SK-N-SH (cell line): ENCODE data around the gene RCAN2. TPM values are rescaled to one million over a fixed set of nuclear protein-coding genes. Genes with fewer than 3 reads are reported as not detected.

Experiments
- CTCF ChIA-PET: fragments of 300-600, 350-600 bp; formaldehyde crosslinking; extraction: SDS; loops from one replicate; lab custom pipeline; 2021; lab: Yijun Ruan, JAX
- POLR2A ChIA-PET: fragments of 350-600 bp; sonication (Branson Sonifier 250); formaldehyde crosslinking; extraction: SDS; loops from one replicate; lab custom pipeline; 2020; ENCODE audit warnings: antibody characterized with exemption, inconsistent platforms; lab: Yijun Ruan, JAX
- DNase-seq: peaks from one replicate; pipeline ENCODE4 v3.0.0; 2012
- H2AFZ ChIP-seq: fragments of 200-600 bp; sonication (generic); 2 replicates; pipeline ENCODE4 v1.8.1; 2016; ENCODE audit warnings: antibody characterized with exemption, mild to moderate bottlenecking, low read depth
- H3F3A ChIP-seq: fragments of 200-600 bp; sonication (generic); replicated peaks from 2 replicates; pipeline ENCODE3; 2016; ENCODE audit warnings: antibody characterized with exemption, mild to moderate bottlenecking; ENCODE audit not compliant: insufficient read depth
- H3K27ac ChIP-seq, 2 experiments: fragments of 200-500 bp in 1 of 2; fragments of 200-600 bp in 1 of 2; sonication (Bioruptor generic) in 1 of 2; sonication (generic), shearing (Covaris generic) in 1 of 2; 2 replicates each; pipeline versions ENCODE4 v1.5.1 to v1.6.1; 2014 to 2016; ENCODE audit warnings: low read depth in 2 of 2, inconsistent platforms in 1 of 2, low read length in 1 of 2, mild to moderate bottlenecking in 1 of 2, mixed read lengths in 1 of 2
- H3K27me3 ChIP-seq: fragments of 200-600 bp; sonication (generic), shearing (Covaris generic); 2 replicates; pipeline ENCODE4 v1.6.1; 2016; ENCODE audit warnings: mixed run types; ENCODE audit not compliant: insufficient read depth
- H3K36me3 ChIP-seq, 2 experiments: fragments of 200-500 bp in 1 of 2; fragments of 200-600 bp in 1 of 2; sonication (Bioruptor generic) in 1 of 2; sonication (generic) in 1 of 2; replicated peaks in 1 of 2; 2 replicates each; pipeline versions ENCODE3 to v1.5.1; 2014 to 2016; ENCODE audit warnings: low read length in 1 of 2, mild to moderate bottlenecking in 1 of 2; ENCODE audit not compliant: insufficient read depth in 2 of 2, control insufficient read depth in 1 of 2
- H3K4me1 ChIP-seq, 2 experiments: fragments of 200-500 bp in 1 of 2; fragments of 200-600 bp in 1 of 2; sonication (Bioruptor generic) in 1 of 2; sonication (generic), shearing (Covaris generic) in 1 of 2; 2 replicates each; pipeline versions ENCODE4 v1.5.1 to v1.6.1; 2014 to 2016; ENCODE audit warnings: low read depth in 1 of 2, low read length in 1 of 2, mixed run types in 1 of 2; ENCODE audit not compliant: insufficient read depth in 2 of 2, control insufficient read depth in 1 of 2
- H3K4me2 ChIP-seq: fragments of 200-600 bp; sonication (generic), shearing (Covaris generic); 2 replicates; pipeline ENCODE4 v1.6.1; 2017; ENCODE audit warnings: mixed run types
- H3K4me3 ChIP-seq, 2 experiments: fragments of 200-500 bp in 1 of 2; fragments of 200-600 bp in 1 of 2; sonication (Bioruptor generic) in 1 of 2; sonication (generic), shearing (Covaris generic) in 1 of 2; 2 replicates each; pipeline versions ENCODE4 v1.5.1 to v1.8.1; 2014 to 2016; ENCODE audit warnings: low read depth in 2 of 2, inconsistent platforms in 1 of 2, low read length in 1 of 2, mild to moderate bottlenecking in 1 of 2, mixed read lengths in 1 of 2, moderate library complexity in 1 of 2
- H3K79me2 ChIP-seq: fragments of 200-600 bp; sonication (generic); 2 replicates; pipeline ENCODE4 v1.8.1; 2017; ENCODE audit warnings: mild to moderate bottlenecking; ENCODE audit not compliant: insufficient read depth
- H3K9ac ChIP-seq: fragments of 200-600 bp; sonication (generic); 2 replicates; pipeline ENCODE4 v1.6.1; 2017; ENCODE audit warnings: mixed run types
- H3K9me2 ChIP-seq: fragments of 200-600 bp; sonication (generic); 2 replicates; pipeline ENCODE4 v1.6.1; 2017; ENCODE audit warnings: mixed run types
- H3K9me3 ChIP-seq: fragments of 200-600 bp; sonication (generic); 2 replicates; pipeline ENCODE4 v1.6.1; 2017; ENCODE audit warnings: mixed run types, mild to moderate bottlenecking, moderate library complexity
- H4K20me1 ChIP-seq: fragments of 200-600 bp; sonication (generic); 2 replicates; pipeline ENCODE4 v1.6.1; 2017; ENCODE audit warnings: mild to moderate bottlenecking, mixed run types; ENCODE audit not compliant: insufficient read depth
- CHD2 ChIP-seq: fragments of 150-350 bp; IDR thresholded peaks from 2 replicates; pipeline ENCODE4 v1.6.1; 2018; ENCODE audit warnings: low read length; ENCODE audit not compliant: partially characterized antibody
- CTCF ChIP-seq: fragments of 200-600 bp; sonication (generic); IDR thresholded peaks from 2 replicates; pipeline ENCODE4 v1.6.1; 2017; ENCODE audit warnings: antibody characterized with exemption, mild to moderate bottlenecking, moderate library complexity
- GABPA ChIP-seq: IDR thresholded peaks from 2 replicates; pipeline ENCODE4 v1.4.0; 2012; ENCODE audit warnings: low read depth, mild to moderate bottlenecking
- GATA2 ChIP-seq: sonication (generic); formaldehyde crosslinking; IDR thresholded peaks from 2 replicates; pipeline ENCODE4 v1.5.0; 2020; ENCODE audit warnings: mild to moderate bottlenecking, missing genetic modification reagents
- JUND ChIP-seq: IDR thresholded peaks from 2 replicates; pipeline ENCODE4 v1.4.0; 2012
- RAD21 ChIP-seq: IDR thresholded peaks from 2 replicates; pipeline ENCODE4 v1.6.1; 2012; ENCODE audit warnings: mild to moderate bottlenecking, low read length
- RCOR1 ChIP-seq: fragments of 150-350 bp; IDR thresholded peaks from 2 replicates; pipeline ENCODE4 v1.6.1; 2017; ENCODE audit warnings: antibody characterized with exemption, low read length
- REST ChIP-seq: IDR thresholded peaks from 2 replicates; pipeline ENCODE4 v1.6.1; 2012; ENCODE audit warnings: mild to moderate bottlenecking, low read depth, low read length, moderate library complexity
- RFX5 ChIP-seq: IDR thresholded peaks from 2 replicates; pipeline ENCODE4 v1.6.1; 2012; ENCODE audit warnings: mild to moderate bottlenecking, improper control_type of control experiment, low read length
- SIN3A ChIP-seq: IDR thresholded peaks from 2 replicates; pipeline ENCODE4 v1.6.1; 2012; ENCODE audit warnings: low read depth, mild to moderate bottlenecking, low read length, moderate library complexity, borderline replicate concordance
- SMC3 ChIP-seq: IDR thresholded peaks from 2 replicates; pipeline ENCODE4 v1.6.1; 2012; ENCODE audit warnings: low read depth, low read length, improper control_type of control experiment
- WGBS: methylation state at CpG from one replicate; pipeline ENCODE4 v1.1.6; 2017; ENCODE audit warnings: low lambda C conversion rate; 5-methylcytosine and 5-hydroxymethylcytosine counted together
- polyA plus RNA-seq, 3 experiments: library from polyadenylated mRNA; depleted of rRNA; stranded (reverse); fragments of >200 nt; gene quantifications; 2 replicates each; pipeline ENCODE4 v1.2.3, GENCODE V29; 2012

RCAN2 gene
- polyA plus RNA-seq, 1 of the 3 experiments (the other 2 are of a cell fraction): not detected

- POLR2A ChIA-PET: no interaction called here
- Histone ChIP-seq H3K9me2 (no peaks in the 10 kb centered on the region), H3K4me1 (no peaks in the 10 kb centered on the region), H3K27me3 (peaks cover 18% of the 10 kb centered on the region; the same call in 1 of the 2 replicates), H3K36me3 (no peaks in the 10 kb centered on the region), H3K27ac (no peak overlapping the region), H2AFZ (no peak overlapping the region), H3K79me2 (no peaks in the 10 kb centered on the region), H3F3A (no peaks in the 10 kb centered on the region), H3K9me3 (no peaks in the 10 kb centered on the region), H3K9ac (no peak overlapping the region), H3K4me2 (no peak overlapping the region), H3K4me3 (no peak overlapping the region), H4K20me1 (no peaks in the 10 kb centered on the region)
- under 1% methylated on average over 5 of the region's 5 CpGs for WGBS
- peak; percentile 34 for DNase-seq
- TF ChIP-seq SMC3 (peak; percentile 74), RFX5 (0 out of 2 replicates have a peak, but pooled peaks have one; percentile 26), GABPA (no peak), CTCF (peak; percentile 86), JUND (no peak), GATA2 (CRISPR knock-in tag) (no peak), RAD21 (peak; percentile 81), SIN3A (no peak), REST (no peak), CHD2 (no peak), RCOR1 (no peak)
- CTCF ChIA-PET: interaction anchor here (0.6 to 2.5 kb wide), 36 partner anchors 8 to 1934 kb away, joined by 3 to 25 read pairs (median 3); no protein-coding TSS in a partner anchor
These were observed 80.8 kb downstream of the RCAN2 start for GRCh38 chr6:46410334-46410953.
